Esophagus squamous epithelium (tissue), 4 donors: ENCODE measurements around the gene SLC25A11.

ENCODE experiments used
- CTCF ChIP-seq, 6 experiments: fragments of 450-650 bp in 4 of 6; fragments of 200-600 bp in 2 of 6; sonication (generic) in 2 of 6; IDR thresholded peaks; one replicate each; pipeline ENCODE4 v1.5.1; 2016 to 2019; ENCODE audit warnings: antibody characterized with exemption in 6 of 6, mild to moderate bottlenecking in 4 of 6, moderate library complexity in 4 of 6
- POLR2A ChIP-seq, 4 donors: fragments of 450-650 bp; IDR thresholded peaks; one replicate each; pipeline ENCODE4 v1.6.1; 2017; ENCODE audit warnings: antibody characterized with exemption in 4 of 4, mild to moderate bottlenecking in 4 of 4, moderate library complexity in 3 of 4

DNA sequence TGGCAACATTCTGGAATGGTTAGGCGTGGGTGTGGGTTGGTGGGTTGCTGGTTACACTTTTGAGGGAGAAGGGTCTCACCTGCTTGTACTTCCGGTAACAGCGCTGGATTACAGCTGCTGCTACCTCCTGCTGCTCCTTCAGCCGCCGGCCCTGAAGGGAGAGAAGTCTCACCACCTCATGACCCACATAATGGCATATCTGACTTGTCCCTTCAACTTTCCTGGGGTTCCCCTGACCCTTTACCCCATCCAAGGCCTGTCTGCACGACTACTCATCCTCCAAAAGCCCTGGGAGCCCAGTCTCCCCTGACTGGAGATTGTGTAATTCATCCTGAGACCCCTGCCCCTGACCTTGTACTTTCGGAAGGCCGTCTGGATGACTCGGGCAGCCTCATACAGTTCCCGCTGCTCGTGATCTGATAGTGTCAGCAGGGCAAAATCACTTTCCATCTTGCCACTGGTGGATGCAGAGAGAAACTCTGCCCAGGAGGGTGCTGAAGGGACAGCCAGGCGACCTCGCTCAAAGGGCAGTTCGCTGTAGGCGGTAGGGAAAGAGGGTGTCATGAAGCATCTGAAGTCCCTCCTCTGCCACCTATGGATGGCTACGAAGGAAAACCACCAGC lies 29.8 kb upstream of the SLC25A11 start:
- no peak for TF ChIP-seq CTCF (IDR thresholded peaks at IDR 0.05)
- no peak for TF ChIP-seq POLR2A (IDR thresholded peaks at IDR 0.05)
